NCI-H526 (cell line): Measurements from ENCODE around the gene SAPCD2.
"Not testable (repeated sequence)": the region's sequence is repeated elsewhere in the genome, so short reads cannot be mapped to it uniquely, and the experiment has no call there.

Experiments
- DNase-seq, 2 experiments: peaks; one replicate each; lab custom pipeline; 2025; lab: John Stamatoyannopoulos, UW

Gene SAPCD2

GRCh38 chr9:137070201-137070905 lies at the start of gene SAPCD2:
TSS of gene SAPCD2 (minus strand) at chr9:137070557. CDS start at chr9:137070460, 97 bp downstream.
- peak; percentile 76 to 95 for DNase-seq

- DNase-seq = not testable (repeated sequence)
Measured at GRCh38 chr9:137118092-137118603, 47.8 kb upstream of the SAPCD2 start.

GRCh38 chr9:137117269-137117731 lies 46.9 kb upstream of the SAPCD2 start:
- no peak for DNase-seq

GRCh38 chr9:137116728-137117127 lies 46.4 kb upstream of the SAPCD2 start:
- no peak for DNase-seq

- no peak for DNase-seq
Measured at GRCh38 chr9:137116027-137116507, 45.7 kb upstream of the SAPCD2 start.

GRCh38 chr9:137115394-137116026 lies 45.2 kb upstream of the SAPCD2 start:
- no peak for DNase-seq

GRCh38 chr9:137114613-137115393 lies 44.4 kb upstream of the SAPCD2 start, which contains the start of gene DPP7:
TSS of gene DPP7 (minus strand) at chr9:137114733. CDS start at chr9:137114713, 20 bp downstream.
- DNase-seq = peak in 1 of 2 experiments; percentile 59

- DNase-seq = no peak
Measured at GRCh38 chr9:137114220-137114612, 43.9 kb upstream of the SAPCD2 start.

GRCh38 chr9:137113385-137114159 lies 43.2 kb upstream of the SAPCD2 start:
- no peak for DNase-seq

GRCh38 chr9:137112564-137113384 lies 42.4 kb upstream of the SAPCD2 start:
- DNase-seq = no peak

GRCh38 chr9:137111788-137112563 lies 41.6 kb upstream of the SAPCD2 start:
- DNase-seq = no peak

GRCh38 chr9:137110911-137111787 lies 40.8 kb upstream of the SAPCD2 start:
- DNase-seq = no peak

GRCh38 chr9:137110147-137110910 lies 40.0 kb upstream of the SAPCD2 start:
- DNase-seq = no peak

GRCh38 chr9:137109250-137110146 lies 39.1 kb upstream of the SAPCD2 start:
- DNase-seq = no peak

GRCh38 chr9:137108608-137109249 lies 38.4 kb upstream of the SAPCD2 start:
- DNase-seq = no peak

GRCh38 chr9:137107982-137108381 lies 37.6 kb upstream of the SAPCD2 start:
- DNase-seq = no peak
